GM18526 (cell line): ENCODE results near the gene APOBEC3B.

Experiments used
- POLR2A ChIP-seq: IDR thresholded peaks from 3 replicates; pipeline ENCODE4 v1.6.1; 2011; ENCODE audit not compliant: insufficient read length; ENCODE audit errors: extremely low read depth

Gene APOBEC3B

DNA sequence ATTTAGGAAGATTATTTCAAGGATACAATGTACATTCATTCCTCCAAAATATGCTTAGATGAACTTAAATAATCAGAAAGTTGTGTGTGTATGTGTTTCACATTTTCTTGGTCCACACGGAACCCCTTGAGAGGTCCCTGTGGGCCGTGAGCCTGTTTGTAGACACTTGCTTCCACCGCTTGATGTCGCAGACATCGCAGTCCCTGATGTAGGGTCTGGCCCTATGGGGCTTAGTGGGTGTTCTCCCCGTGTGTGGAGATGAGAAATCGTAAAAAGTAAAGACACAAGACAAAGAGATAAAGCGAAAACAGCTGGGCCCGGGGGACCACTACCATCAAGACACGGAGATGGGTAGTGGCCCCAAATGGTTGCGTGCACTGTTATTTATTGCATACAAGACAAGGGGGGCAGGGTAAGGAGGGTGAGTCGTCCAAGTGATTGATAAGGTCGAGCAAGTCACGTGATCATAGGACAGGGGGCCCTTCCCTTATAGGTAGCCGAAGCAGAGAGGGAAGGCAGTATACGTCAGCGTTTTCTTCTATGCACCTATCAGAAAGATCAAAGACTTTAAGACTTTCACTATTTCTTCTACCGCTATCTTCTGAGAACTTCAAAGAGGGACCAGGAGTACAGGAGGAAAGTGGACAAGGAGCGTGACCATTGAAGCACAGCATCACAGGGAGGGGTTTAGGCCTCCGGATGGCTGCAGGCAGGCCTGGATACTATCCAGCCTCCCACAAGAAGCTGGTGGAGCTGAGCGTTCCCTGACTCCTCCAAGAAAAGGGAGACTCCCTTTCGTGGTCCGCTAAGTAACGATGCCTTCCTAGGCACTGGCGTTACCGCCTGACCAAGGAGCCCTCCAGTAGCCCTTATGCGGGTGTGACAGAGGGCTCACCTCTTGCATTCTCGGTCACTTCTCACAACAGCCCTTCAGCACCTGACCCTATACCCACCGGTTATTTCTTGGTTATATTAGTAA lies 30.7 kb downstream of the APOBEC3B start:
- TF ChIP-seq POLR2A = no peak

DNA sequence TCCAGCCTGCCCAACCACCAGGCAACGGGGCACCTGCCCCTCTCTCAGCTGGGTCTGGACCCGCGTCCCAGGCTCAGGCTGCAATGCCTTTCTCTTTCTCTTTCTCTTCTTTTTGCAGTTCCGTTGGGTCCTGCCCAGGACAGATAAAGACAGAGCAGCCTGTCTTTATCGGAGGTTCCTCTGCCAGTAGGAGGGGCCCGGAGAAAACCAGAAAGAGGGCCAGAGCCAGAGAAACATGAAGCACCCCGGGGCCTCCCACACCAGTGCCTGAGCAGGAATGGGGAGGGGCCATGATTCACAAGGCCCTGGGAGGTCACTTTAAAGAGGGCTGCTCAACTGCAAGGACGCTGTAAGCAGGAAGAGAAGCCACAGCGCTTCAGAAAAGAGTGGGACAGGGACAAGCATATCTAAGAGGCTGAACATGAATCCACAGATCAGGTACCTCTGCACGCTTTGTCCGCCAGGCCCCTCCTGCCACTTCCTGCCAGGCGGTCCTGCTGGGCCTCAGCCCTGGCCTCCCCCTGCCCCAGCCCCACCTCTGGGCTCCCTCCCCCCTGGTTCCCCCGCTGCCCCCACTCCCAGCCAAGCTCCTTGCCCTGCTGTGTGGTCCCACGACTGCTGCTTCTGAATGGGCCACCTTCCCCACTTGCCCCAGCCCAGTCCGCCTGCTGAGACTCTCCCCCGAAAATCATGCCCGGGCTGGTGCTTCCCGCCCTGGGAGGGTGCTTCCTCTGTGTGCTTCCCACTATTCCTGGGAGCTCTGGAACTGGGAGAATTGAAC lies 32.0 kb downstream of the APOBEC3B start, which contains the start of gene APOBEC3C:
TSS of gene APOBEC3C (plus strand) at position 316 of the 781 bp plus-strand sequence. CDS start at position 422, 106 bp downstream.
- TF ChIP-seq POLR2A = peak; percentile 70

DNA sequence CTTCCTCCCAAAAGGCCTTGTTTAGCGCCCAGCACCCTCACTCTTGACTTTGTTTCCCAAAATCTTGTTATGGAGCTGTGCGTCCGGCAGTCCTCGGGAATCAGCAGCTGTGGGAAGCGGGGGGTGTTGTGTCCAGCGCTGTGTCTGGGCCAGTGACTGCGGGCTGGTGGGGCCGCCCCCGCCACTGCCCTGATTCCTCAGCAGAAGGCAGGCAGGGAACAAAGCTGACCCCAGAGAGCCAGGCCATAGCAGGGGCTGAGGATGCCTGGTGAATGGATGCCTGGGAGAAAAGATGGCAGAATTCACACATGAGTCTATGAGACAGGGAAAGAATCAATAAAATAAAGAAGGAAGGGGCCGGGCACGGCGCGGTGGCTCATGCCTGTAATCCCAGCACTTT lies 34.4 kb downstream of the APOBEC3B start:
- no peak for TF ChIP-seq POLR2A

DNA sequence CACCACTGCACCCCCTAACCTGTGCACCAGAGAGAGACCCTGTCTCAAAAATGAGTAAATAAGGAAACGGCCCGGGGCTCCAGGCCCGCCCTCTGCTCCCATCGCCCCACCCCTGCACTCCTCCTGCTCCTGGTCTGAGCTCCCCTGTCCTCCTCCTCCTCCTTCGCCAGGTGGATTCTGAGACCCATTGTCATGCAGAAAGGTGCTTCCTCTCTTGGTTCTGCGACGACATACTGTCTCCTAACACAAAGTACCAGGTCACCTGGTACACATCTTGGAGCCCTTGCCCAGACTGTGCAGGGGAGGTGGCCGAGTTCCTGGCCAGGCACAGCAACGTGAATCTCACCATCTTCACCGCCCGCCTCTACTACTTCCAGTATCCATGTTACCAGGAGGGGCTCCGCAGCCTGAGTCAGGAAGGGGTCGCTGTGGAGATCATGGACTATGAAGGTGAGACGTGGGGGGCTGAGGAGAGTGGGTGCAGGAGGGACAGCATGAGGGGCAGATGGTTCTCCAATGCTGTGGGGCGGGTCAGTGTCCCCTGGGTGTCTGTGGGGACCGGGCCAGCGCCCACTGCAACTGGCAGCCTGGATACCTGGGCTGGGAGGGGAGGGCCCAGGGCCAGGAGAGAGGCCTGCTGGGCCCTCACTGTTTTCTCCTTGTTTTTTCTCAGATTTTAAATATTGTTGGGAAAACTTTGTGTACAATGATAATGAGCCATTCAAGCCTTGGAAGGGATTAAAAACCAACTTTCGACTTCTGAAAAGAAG lies 35.6 kb downstream of the APOBEC3B start:
- TF ChIP-seq POLR2A = no peak

DNA sequence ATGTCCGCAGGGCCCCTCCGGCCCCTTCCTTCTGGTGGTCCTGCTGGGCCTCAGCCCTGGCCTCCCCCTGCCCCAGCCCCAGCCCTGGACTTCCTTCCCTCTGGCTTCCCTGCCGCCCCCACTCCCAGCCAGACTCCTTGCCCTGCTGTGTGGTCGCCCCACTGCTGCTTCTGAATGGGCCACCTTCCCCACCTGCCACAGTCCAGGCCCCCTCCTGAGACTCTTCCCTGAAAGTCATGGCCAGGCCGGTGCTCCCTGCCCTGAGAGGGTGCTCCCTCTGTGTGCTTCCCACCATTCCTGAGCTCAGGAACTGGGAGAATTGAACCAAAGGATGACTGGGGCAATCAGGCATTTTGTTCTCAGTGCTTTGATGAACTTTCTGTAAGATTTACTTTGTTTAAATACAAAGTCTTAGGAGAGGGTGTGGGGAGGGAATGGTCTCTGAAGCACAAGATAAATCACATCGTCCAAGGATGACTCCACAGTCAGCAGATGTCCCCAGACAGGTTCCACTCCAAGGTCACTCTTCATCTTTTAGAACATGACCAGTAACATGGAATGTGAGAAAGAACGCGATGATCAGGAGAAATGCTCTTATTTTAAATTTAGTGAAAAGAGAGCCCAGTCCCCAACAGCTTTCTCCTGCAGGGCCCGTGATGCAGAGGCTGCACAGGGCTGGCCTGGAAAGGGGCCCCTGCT lies 39.6 kb downstream of the APOBEC3B start:
- no peak for TF ChIP-seq POLR2A

DNA sequence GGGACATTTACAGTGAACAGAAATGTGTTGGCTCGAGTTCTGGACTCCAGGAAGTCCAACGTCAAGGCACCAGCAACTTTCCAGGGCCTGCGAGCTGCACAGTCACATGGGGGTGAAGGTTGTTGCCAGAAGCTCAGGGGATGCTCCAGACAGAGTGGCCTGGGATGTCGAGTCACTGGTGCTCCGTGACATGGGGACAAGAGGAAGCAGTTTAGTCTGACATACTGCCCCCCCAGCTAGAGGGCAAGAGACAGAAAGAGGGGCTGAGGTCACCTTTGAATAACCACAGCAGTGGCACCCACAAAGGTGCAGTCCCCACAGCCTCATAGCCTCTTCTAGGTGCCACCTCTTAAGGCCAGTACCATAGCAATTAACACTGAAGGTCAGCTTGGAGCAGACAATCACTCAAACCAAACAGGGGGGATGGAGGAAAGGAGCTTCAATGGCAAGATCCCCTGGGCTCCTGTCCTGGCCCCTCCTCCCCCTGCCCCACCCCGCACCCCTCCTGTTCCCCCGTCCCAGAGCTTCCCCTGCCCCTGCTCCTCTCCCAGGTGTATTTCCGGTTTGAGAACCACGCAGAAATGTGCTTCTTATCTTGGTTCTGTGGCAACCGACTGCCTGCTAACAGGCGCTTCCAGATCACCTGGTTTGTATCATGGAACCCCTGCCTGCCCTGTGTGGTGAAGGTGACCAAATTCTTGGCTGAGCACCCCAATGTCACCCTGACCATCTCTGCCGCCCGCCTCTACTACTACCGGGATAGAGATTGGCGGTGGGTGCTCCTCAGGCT lies 42.6 kb downstream of the APOBEC3B start:
- no peak for TF ChIP-seq POLR2A

DNA sequence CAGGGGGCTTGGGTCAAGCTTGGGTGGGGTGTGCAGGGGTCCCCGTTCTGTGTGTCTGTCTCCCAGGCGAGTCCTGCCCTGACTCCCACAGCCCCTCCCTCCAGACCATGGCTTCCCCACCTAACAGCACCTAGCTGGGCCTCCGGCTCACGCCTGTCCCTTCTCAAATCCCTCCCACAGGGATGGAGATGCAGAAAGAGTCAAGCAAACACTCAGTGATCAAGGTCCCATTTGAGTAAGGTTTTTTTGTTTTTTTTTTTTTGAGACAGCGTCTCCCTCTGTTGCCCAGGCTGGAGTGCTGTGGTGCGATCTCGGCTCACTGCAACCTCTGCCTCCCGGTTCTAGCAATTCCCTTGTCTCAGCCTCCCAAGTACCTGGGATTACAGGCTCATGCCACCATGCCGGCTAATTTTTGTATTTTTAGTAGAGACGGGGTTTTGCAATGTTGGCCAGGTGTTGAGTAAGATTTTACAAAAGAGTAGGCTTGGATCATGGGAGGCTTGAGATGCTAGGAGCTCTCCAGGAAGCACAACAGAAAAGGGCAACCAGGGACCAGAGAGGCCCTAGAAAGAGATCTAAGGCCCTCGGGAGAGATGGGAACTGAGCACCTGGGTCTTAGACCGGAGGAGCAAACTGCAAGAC lies 44.5 kb downstream of the APOBEC3B start:
- TF ChIP-seq POLR2A = no peak

DNA sequence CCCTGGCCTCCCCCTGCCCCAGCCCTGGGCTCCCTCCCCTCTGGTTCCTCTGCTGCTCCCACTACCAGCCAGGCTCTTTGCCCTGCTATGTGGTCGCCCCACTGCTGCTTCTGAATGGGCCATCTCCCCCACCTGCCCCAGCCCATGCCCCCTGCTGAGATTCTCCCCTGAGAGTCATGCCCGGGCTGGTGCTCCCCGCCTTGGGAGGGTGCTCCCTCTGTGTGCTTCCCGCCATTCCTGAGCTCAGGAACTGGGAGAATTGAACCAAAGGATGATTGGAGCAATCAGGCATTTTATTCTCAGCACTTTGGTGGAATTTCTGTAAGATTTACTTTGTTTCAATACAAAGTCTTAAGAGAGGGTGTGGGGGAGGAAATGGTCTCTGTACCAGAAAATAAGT lies 45.6 kb downstream of the APOBEC3B start:
- TF ChIP-seq POLR2A = no peak

DNA sequence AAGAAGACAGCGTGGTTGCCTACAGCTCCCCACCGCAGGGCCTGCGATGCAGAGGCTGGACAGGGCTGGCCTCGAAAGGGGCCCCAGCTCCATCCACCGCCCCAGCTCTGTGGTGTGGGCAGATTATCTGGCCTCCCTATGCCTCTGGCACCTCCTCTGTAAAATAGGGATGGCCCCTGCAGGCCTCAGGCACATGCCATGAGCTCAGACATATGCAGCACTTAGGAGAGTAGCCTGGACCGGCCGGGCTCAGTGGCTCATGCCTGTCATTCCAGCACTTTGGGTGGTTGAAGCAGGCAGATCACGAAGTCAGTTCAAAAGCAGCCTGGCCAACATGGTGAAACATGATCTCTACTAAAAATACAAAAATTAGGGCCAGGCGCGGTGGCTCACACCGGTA lies 46.1 kb downstream of the APOBEC3B start:
- no peak for TF ChIP-seq POLR2A

DNA sequence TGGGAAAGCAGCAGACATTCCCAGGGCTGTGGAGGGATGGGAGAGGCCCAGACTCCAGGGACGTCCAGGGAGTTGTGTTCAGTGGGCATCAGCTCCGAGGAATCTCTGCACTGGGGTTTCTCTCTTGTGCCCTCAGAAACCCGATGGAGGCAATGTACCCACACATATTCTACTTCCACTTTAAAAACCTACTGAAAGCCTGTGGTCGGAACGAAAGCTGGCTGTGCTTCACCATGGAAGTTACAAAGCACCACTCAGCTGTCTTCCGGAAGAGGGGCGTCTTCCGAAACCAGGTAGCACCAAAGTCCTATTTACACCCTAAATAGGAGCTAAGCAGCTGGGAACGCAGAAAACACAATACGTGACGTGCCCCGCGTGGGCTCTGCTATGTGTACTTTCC lies 47.1 kb downstream of the APOBEC3B start:
- TF ChIP-seq POLR2A = no peak

DNA sequence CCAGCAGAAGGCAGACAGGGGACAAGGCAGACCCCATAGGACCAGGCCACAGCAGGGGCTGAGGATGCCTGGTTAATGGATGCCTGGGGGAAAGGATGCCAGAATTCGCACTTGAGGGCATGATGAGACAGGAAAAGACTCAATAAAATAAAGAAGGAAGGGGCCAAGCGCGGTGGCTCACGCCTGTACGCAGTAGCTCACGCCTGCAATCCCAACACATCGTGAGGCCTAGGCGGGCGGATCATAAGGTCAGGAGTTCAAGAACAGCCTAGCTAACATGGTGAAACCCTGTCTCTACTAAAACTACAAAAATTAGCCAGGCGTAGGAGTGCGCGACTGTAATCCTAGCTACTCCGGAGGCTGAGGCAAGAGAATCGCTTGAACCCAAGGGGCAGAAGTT lies 48.6 kb downstream of the APOBEC3B start:
- no peak for TF ChIP-seq POLR2A

DNA sequence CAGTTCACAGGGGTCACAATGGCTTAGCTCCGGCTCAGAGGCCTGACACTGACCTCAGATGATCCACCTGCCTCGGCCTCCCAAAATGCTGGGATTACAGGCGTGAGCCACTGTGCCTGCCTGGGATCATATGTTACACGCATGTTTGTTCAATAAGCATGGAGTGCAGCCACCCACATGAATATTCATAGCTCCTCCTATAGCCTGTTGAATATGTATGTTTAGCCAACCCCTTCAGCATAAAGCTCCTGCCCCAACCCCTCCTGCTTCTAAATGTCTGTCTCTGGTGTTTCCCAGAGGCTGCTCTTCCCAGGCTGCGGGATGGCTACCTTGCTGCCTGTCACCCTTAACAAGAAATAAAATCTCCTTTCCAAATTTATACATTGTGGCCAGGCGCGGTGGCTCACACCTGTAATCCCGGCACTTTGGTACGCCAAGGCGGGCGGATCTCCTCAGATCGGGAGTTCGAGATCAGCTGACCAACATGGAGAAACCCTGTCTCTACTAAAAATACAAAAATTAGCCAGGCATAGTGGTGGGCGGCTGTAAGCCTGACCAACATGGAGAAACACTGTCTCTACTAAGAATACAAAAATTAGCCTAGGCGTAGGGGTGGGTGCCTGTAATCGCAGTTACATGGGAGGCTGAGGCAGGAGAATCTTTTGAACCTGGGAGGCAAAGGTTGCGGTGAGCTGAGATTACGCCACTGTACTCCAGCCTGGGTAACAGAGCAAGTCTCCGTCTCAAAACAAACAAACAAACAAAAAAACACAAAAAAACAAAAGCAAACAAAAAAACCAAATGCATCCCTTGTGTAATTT lies 57.4 kb downstream of the APOBEC3B start:
- TF ChIP-seq POLR2A = no peak
